HG03103 (cell line): ENCODE results near the gene C1QTNF1.

Experiments used
- ATAC-seq: cut with Tn5 transposase; IDR thresholded peaks from one replicate; pipeline ENCODE4 v1.9.1; 2021; ENCODE audit warnings: low read depth; ENCODE audit not compliant: unreplicated experiment

The C1QTNF1 gene

GRCh38 chr17:79038545-79039135, 14.7 kb downstream of the C1QTNF1 start:
- ATAC-seq: no peak

- ATAC-seq: no peak
These were observed 15.2 kb downstream of the C1QTNF1 start for GRCh38 chr17:79039171-79039570.

GRCh38 chr17:79039886-79040285, 15.9 kb downstream of the C1QTNF1 start:
- no peak for ATAC-seq

- ATAC-seq: no peak
These were observed 17.1 kb downstream of the C1QTNF1 start for GRCh38 chr17:79041041-79041570.

GRCh38 chr17:79041723-79042420, 17.9 kb downstream of the C1QTNF1 start:
- ATAC-seq: no peak

DNA sequence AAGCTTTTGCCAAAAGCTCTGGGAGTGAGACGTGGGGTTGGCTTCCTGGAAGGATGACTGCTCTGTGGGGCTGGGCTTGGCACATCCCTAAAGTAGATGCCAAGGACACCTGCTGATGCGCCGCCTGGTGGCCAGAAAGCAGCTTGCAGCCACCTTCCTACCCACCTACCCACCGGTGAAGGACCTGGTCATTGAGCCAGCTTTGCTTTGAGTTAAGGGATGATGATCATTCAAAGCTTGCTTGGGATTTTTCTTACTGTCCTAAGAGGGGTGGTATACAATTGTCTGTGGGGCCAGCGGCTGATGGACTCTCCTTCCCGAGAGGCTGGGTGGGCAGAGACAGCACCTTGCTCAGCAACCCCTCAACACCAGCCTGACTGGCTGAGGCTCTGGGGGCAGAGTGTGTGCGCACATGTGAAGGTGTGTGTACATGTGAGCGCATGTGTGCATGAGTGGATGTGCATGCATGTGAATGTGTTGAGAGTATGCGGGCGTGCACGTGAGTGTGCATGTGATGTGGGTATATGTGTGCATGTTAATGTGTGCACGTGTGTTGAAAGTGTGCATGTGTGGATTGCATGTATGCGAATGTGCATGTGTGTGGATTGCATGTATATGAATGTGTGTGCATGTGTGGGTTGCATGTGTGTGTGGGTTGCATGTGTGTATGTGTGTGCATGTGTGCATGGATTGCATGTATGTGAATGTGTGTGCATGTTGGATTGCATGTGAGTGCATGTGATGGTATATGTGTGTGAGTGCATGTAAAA, 18.6 kb downstream of the C1QTNF1 start:
- ATAC-seq: no peak

DNA sequence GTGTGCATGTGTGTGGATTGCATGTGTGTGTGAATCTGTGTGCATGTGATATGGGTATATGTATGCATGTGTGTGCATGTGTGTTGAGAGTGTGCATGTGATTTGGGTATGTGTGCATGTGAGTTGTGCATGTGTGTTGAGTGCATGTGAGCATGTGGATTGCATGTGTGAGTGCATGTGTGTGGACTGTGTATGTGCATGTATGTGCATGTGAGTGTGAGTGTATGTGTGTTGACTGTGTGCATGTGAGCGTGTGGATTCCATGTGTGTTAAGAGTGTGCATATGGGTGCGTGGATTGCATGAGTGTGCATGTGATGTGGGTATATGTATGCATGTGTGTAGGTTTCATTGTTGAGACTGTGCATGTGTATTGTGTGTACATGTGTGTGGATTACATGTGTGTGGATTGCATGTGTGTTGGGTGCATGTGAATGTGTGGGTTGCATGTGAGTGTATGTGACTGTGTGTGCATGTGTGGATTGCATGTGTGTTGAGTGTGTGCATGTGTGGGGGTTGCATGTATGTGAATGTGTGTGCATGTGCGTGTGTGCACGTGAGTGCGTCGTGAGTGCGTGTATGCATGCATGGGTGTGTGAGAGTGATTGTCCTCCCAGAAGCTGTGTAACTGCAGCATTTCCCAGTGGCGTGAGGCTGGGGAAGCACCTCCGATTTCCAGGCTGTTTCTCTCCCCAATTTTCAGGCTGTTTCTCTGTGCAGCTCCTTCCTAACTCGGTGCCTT, 19.4 kb downstream of the C1QTNF1 start:
- ATAC-seq: no peak

- no peak for ATAC-seq
These were observed 20.0 kb downstream of the C1QTNF1 start for GRCh38 chr17:79043931-79044320.

DNA sequence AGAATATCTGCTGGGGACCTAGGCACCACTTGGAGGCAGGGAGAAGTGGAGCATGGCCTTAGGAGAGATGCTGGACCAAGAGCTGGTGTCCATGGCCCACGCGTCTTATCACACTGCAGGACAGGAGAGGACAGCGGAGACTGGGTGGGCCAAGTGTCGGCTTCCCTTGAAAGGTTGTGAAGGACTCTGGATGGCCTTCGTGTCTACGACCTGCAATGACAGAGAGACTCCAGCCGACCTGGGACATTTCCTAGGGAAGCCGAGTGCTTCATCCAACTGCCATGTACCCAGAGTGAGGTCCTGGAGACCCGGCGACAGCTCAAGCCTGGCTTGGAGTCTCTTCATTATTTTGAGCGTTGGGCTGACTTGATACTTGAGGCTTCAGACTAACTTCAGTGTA, 20.5 kb downstream of the C1QTNF1 start:
- no peak for ATAC-seq

GRCh38 chr17:79045001-79045729, 21.2 kb downstream of the C1QTNF1 start:
- ATAC-seq: no peak

- no peak for ATAC-seq
These were observed 21.9 kb downstream of the C1QTNF1 start for GRCh38 chr17:79045842-79046196.

GRCh38 chr17:79046197-79046915, 22.4 kb downstream of the C1QTNF1 start:
- ATAC-seq: no peak

DNA sequence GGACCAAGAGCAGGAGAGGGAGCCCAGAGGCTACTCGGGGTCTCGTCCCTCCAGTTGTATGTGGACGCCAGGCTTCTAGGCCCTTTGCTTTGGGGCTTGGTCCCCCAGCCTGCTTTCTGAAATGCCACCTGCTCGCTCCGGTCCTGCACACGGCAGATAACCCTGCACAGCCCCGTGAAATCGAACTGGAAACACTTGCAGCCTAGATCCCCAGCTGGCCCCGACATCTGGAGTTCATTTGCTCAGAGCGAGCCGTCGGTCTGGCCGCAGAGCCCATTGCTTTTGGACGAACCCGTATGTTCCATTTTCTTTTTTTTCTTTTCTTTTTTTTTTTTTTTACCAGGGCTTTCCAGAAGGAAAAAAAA, 22.9 kb downstream of the C1QTNF1 start:
- ATAC-seq: no peak

DNA sequence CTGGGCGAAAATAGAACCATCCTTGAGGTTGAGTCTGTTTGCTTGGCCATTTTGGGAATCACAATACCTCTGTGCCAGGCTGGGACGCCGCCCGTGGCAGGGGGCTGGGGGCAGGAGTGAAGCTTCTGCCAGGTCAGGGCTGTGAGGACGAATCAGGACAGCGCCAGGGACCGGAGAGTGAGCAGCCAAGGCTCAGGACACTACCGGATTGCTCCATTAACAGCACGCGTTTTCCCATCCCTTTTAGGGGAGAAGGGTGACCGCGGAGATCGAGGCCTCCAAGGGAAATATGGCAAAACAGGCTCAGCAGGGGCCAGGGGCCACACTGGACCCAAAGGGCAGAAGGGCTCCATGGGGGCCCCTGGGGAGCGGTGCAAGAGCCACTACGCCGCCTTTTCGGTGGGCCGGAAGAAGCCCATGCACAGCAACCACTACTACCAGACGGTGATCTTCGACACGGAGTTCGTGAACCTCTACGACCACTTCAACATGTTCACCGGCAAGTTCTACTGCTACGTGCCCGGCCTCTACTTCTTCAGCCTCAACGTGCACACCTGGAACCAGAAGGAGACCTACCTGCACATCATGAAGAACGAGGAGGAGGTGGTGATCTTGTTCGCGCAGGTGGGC, 23.4 kb downstream of the C1QTNF1 start:
- ATAC-seq: no peak

GRCh38 chr17:79047923-79048825, 24.2 kb downstream of the C1QTNF1 start:
- ATAC-seq: no peak

DNA sequence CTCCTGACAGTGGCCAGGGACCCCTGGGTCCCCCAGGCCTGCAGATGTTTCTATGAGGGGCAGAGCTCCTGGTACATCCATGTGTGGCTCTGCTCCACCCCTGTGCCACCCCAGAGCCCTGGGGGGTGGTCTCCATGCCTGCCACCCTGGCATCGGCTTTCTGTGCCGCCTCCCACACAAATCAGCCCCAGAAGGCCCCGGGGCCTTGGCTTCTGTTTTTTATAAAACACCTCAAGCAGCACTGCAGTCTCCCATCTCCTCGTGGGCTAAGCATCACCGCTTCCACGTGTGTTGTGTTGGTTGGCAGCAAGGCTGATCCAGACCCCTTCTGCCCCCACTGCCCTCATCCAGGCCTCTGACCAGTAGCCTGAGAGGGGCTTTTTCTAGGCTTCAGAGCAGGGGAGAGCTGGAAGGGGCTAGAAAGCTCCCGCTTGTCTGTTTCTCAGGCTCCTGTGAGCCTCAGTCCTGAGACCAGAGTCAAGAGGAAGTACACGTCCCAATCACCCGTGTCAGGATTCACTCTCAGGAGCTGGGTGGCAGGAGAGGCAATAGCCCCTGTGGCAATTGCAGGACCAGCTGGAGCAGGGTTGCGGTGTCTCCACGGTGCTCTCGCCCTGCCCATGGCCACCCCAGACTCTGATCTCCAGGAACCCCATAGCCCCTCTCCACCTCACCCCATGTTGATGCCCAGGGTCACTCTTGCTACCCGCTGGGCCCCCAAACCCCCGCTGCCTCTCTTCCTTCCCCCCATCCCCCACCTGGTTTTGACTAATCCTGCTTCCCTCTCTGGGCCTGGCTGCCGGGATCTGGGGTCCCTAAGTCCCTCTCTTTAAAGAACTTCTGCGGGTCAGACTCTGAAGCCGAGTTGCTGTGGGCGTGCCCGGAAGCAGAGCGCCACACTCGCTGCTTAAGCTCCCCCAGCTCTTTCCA, 25.1 kb downstream of the C1QTNF1 start:
- ATAC-seq: no peak

GRCh38 chr17:79049821-79050220, 25.9 kb downstream of the C1QTNF1 start:
- ATAC-seq: no peak
